Loucy (cell line): Measurements from ENCODE around the gene RABGGTA.

Experiments used
- H2AFZ ChIP-seq: fragments of 200-600 bp; sonication (generic); 2 replicates; pipeline ENCODE4 v1.6.0; 2016; ENCODE audit warnings: antibody characterized with exemption, mild to moderate bottlenecking, low read length, moderate library complexity
- H3F3A ChIP-seq: fragments of 200-600 bp; 2 replicates; pipeline ENCODE4 v1.6.0; 2016; ENCODE audit warnings: antibody characterized with exemption, low read depth, mild to moderate bottlenecking
- H3K27me3 ChIP-seq: fragments of 200-600 bp; sonication (generic); 2 replicates; pipeline ENCODE4 v1.6.1; 2014; ENCODE audit warnings: low read length, mild to moderate bottlenecking; ENCODE audit not compliant: insufficient read depth, poor library complexity, severe bottlenecking
- H3K36me3 ChIP-seq: fragments of 200-600 bp; sonication (generic); 2 replicates; pipeline ENCODE4 v1.6.1; 2016; ENCODE audit warnings: low read length; ENCODE audit not compliant: insufficient read depth
- H3K4me1 ChIP-seq: fragments of 200-600 bp; sonication (generic); 2 replicates; pipeline ENCODE4 v1.5.1; 2014; ENCODE audit warnings: low read length, mild to moderate bottlenecking; ENCODE audit not compliant: insufficient read depth, poor library complexity, severe bottlenecking
- H3K4me2 ChIP-seq: fragments of 200-600 bp; sonication (generic); 2 replicates; pipeline ENCODE4 v1.6.0; 2014; ENCODE audit warnings: antibody characterized with exemption, low read length, low read depth, mild to moderate bottlenecking; ENCODE audit not compliant: poor library complexity, severe bottlenecking
- H3K4me3 ChIP-seq: fragments of 200-600 bp; sonication (generic); 2 replicates; pipeline ENCODE4 v1.5.1; 2014; ENCODE audit warnings: low read length, mild to moderate bottlenecking, mixed read lengths; ENCODE audit not compliant: poor library complexity, severe bottlenecking
- H3K79me2 ChIP-seq: fragments of 200-600 bp; sonication (generic); 2 replicates; pipeline ENCODE4 v1.6.1; 2014; ENCODE audit warnings: low read length; ENCODE audit not compliant: insufficient read depth
- H3K9ac ChIP-seq: fragments of 200-600 bp; sonication (generic); 2 replicates; pipeline ENCODE4 v1.6.0; 2014; ENCODE audit warnings: mild to moderate bottlenecking, low read depth, low read length, moderate library complexity; ENCODE audit not compliant: poor library complexity, severe bottlenecking
- H3K9me2 ChIP-seq: fragments of 200-600 bp; sonication (generic); replicated peaks from 2 replicates; pipeline ENCODE4 v1.6.1; 2016; ENCODE audit warnings: low read depth, low read length, mixed read lengths
- H3K9me3 ChIP-seq: fragments of 200-600 bp; sonication (generic); 2 replicates; pipeline ENCODE4 v1.6.1; 2014; ENCODE audit warnings: mild to moderate bottlenecking, antibody characterized with exemption, low read length, low read depth; ENCODE audit not compliant: insufficient read depth
- H4K20me1 ChIP-seq: fragments of 200-600 bp; sonication (generic); 2 replicates; pipeline ENCODE4 v1.6.0; 2014; ENCODE audit warnings: antibody characterized with exemption, low read length, mild to moderate bottlenecking; ENCODE audit not compliant: insufficient read depth, poor library complexity, severe bottlenecking
- EZH2phosphoT487 ChIP-seq: fragments of 200-600 bp; IDR thresholded peaks from 2 replicates; pipeline ENCODE4 v1.6.1; 2018; ENCODE audit warnings: antibody characterized with exemption, mild to moderate bottlenecking, moderate library complexity, borderline replicate concordance
- TF ChIP-seq, protein P1 (sequence below): fragments of 200-600 bp; sonication (generic); conservative IDR thresholded peaks from 2 replicates; pipeline ENCODE4 v1.5.1; 2014; ENCODE audit warnings: mild to moderate bottlenecking, antibody characterized with exemption, low read length

The RABGGTA gene

DNA sequence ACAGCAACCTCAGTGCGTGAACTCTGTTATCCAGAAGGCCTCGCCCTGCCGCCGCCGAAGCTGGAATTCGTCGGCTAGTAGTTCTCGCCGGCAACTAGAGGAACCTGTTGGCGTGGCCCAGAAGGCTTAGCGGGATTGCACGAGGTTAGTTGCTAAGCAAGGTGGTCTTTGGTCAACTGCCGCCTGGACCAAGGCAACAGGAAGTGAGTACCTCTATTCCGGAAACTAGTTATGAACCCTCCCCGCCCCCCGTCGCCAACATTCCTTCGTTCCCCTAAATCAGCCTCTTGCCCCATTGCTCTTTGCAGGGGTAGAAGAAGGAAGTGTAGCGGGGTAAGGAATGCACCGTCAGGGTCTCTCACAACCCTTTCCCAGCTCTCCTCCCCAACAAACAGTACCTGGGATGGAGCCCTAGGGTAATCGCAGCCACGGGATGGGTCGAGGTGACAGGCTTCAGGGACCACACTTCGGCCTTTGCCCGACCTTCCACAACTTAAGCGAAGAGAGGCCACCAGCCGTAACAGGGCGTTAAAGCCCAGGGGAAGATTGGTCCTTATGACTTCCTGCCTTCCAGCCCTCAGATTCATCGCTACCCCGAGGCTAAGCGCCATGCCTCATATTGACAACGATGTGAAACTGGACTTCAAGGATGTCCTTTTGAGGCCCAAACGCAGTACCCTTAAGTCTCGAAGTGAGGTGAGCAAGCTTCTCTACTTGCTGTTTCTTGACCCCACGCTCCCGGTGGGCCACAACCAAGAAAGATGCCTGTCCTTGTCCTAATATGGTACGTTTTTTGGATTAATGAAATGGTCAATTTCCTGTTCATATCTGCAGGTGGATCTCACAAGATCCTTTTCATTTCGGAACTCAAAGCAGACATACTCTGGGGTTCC lies 38.5 kb downstream of the RABGGTA start, which contains the start of gene GMPR2:
TSS of gene GMPR2 (plus strand) at position 285 of the 893 bp plus-strand sequence. CDS start at position 610, 325 bp downstream.
- Histone ChIP-seq H3K4me2 (peak within 1 kb of the TSS; percentile 98), H3K9ac (peak within 1 kb of the TSS; percentile 89), H3K9me3 (no peaks in the 10 kb centered on the region), H3K36me3 (peaks cover 21% of the 10 kb centered on the region; the same call in 1 of the 2 replicates), H3K4me3 (peak within 1 kb of the TSS; percentile 93), H3F3A (no peaks in the 10 kb centered on the region), H3K79me2 (peaks cover 66% of the 10 kb centered on the region), H3K27me3 (no peaks in the 10 kb centered on the region), H3K4me1 (peaks cover 39% of the 10 kb centered on the region), H3K9me2 (no peaks in the 10 kb centered on the region), H4K20me1 (no peaks in the 10 kb centered on the region), H2AFZ (peak within 1 kb of the TSS; percentile 96)
- no peak for TF ChIP-seq EZH2phosphoT487
- TF ChIP-seq, protein P1, sequence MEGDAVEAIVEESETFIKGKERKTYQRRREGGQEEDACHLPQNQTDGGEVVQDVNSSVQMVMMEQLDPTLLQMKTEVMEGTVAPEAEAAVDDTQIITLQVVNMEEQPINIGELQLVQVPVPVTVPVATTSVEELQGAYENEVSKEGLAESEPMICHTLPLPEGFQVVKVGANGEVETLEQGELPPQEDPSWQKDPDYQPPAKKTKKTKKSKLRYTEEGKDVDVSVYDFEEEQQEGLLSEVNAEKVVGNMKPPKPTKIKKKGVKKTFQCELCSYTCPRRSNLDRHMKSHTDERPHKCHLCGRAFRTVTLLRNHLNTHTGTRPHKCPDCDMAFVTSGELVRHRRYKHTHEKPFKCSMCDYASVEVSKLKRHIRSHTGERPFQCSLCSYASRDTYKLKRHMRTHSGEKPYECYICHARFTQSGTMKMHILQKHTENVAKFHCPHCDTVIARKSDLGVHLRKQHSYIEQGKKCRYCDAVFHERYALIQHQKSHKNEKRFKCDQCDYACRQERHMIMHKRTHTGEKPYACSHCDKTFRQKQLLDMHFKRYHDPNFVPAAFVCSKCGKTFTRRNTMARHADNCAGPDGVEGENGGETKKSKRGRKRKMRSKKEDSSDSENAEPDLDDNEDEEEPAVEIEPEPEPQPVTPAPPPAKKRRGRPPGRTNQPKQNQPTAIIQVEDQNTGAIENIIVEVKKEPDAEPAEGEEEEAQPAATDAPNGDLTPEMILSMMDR, result no peak

DNA sequence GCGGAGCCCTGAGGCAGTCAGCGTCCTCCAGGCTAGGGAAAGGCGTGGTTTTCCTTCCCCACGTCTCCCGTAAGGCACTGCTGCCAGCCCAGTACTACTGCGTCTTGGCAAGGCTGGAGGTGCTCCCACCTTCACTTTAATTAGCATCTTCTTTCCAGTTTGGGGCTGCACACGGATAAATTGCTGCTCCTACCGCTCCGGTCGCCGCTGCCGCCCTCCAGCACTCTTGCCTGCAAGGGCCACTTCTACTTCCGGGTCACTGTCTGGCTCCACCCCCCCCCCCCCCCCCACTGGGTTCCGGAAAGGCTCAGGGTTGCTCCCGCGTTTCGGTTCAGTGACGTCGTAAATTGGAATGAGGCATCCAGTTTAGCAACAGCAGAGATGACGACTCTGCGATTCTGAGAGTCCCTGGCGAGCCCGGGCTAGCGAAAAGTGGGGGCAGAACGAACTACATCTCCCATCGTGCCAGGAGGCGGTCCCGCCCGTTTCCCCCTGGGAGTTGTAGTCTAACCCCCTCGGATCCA lies 39.2 kb downstream of the RABGGTA start, which contains the start of gene NEDD8:
TSS of gene NEDD8 (minus strand) at position 247 of the 524 bp plus-strand sequence. CDS start at position 147, 100 bp downstream.
- H3K79me2 ChIP-seq, result peaks cover 69% of the 10 kb centered on the region
- H3F3A ChIP-seq, result no peaks in the 10 kb centered on the region
- H4K20me1 ChIP-seq, result no peaks in the 10 kb centered on the region
- H2AFZ ChIP-seq, result peak within 1 kb of the TSS; percentile 96
- peaks cover 39% of the 10 kb centered on the region for H3K4me1 ChIP-seq
- peak within 1 kb of the TSS; percentile 93 for H3K4me3 ChIP-seq
- no peaks in the 10 kb centered on the region for H3K27me3 ChIP-seq
- peaks cover 14% of the 10 kb centered on the region; the same call in 1 of the 2 replicates for H3K36me3 ChIP-seq
- TF ChIP-seq EZH2phosphoT487, result no peak
- TF ChIP-seq, protein P1, result no peak
- peak within 1 kb of the TSS; percentile 89 for H3K9ac ChIP-seq
- no peaks in the 10 kb centered on the region for H3K9me2 ChIP-seq
- H3K9me3 ChIP-seq, result no peaks in the 10 kb centered on the region
- peak within 1 kb of the TSS; percentile 98 for H3K4me2 ChIP-seq

DNA sequence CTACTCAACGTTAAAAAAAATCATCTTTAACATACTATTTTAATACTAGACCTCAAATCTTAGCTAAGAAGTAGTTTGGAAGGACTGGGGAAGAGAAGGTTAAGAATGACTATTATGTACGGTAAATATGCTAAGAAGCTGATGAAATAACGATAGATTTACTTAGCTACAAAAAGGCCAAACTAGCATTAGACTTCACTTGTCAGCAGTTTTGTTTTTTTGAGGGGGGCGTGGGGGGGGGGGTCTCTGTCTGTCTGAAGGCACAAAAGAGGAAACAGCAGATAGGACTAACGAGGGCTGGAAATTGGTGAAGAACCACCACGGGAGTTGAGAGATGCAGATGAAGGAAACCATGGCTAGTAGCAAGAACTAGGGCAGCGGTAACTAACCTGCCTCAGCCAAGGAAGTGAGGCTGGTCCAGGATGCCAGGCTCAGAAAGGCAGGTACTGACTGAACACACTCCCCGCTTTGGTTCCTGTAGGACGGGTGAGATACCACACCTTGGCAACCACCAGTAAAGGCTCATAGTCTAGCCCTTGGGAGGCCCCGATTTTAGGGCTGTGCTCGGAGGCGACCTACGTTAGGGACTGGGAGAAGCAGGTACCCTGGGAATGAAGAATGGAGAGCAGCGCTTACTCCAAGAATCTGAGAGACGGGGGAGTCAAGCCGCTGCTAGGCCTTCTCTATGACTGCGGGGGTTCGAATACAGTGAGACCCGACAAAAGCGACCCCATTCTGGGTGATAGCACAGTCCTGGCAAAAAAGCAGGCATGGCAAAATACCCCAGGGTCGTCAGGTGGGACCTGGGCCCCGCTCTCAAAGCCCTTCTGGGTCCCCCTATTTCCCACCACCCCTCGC lies 39.9 kb downstream of the RABGGTA start:
- H3K9ac ChIP-seq, result peak overlapping the region; percentile 89
- peak overlapping the region; percentile 98 for H3K4me2 ChIP-seq
- peaks cover 7% of the 10 kb centered on the region; the same call in 1 of the 2 replicates for H3K36me3 ChIP-seq
- H4K20me1 ChIP-seq, result no peaks in the 10 kb centered on the region
- peak overlapping the region; percentile 96 for H2AFZ ChIP-seq
- no peaks in the 10 kb centered on the region for H3K27me3 ChIP-seq
- H3F3A ChIP-seq, result no peaks in the 10 kb centered on the region
- no peaks in the 10 kb centered on the region for H3K9me2 ChIP-seq
- H3K9me3 ChIP-seq, result no peaks in the 10 kb centered on the region
- peaks cover 71% of the 10 kb centered on the region for H3K79me2 ChIP-seq
- no peak for TF ChIP-seq EZH2phosphoT487
- TF ChIP-seq, protein P1, result no peak
- H3K4me3 ChIP-seq, result peak overlapping the region; percentile 93
- H3K4me1 ChIP-seq, result peaks cover 39% of the 10 kb centered on the region
